GM19043 (cell line): ENCODE data around the gene CCDC107.
"Not testable (repeated sequence)": the region's sequence is repeated elsewhere in the genome, so short reads cannot be mapped to it uniquely, and the experiment has no call there.

Source experiments
- ATAC-seq: cut with Tn5 transposase; IDR thresholded peaks from one replicate; pipeline ENCODE4 v1.9.1; 2021; ENCODE audit warnings: low read depth; ENCODE audit not compliant: unreplicated experiment

Gene CCDC107

GRCh38 chr9:35658137-35658967, at the start of gene CCDC107:
CCDC107 (plus strand) TSS chr9:35658292; CDS start chr9:35658380, 88 bp downstream.
- peak; percentile 48 for ATAC-seq

GRCh38 chr9:35609001-35609819, 48.9 kb upstream of the CCDC107 start:
- no peak for ATAC-seq

- ATAC-seq, result no peak
These were observed 48.3 kb upstream of the CCDC107 start for GRCh38 chr9:35609820-35610163.

GRCh38 chr9:35611230-35611797, 46.8 kb upstream of the CCDC107 start:
- no peak for ATAC-seq

- not testable (repeated sequence) for ATAC-seq
These were observed 46.0 kb upstream of the CCDC107 start for GRCh38 chr9:35612066-35612465.

- no peak for ATAC-seq
These were observed 45.2 kb upstream of the CCDC107 start for GRCh38 chr9:35612843-35613242.

GRCh38 chr9:35615981-35616680, 42.0 kb upstream of the CCDC107 start:
- no peak for ATAC-seq

GRCh38 chr9:35616681-35617459, 41.2 kb upstream of the CCDC107 start:
- no peak for ATAC-seq

- no peak for ATAC-seq
These were observed 40.5 kb upstream of the CCDC107 start for GRCh38 chr9:35617548-35617947.

- ATAC-seq, result no peak
These were observed 39.8 kb upstream of the CCDC107 start, which contains the start of gene CD72 for GRCh38 chr9:35618325-35618727. CD72 (minus strand) TSS chr9:35618413; CDS start chr9:35618303, 110 bp downstream.

- peak; percentile 52 for ATAC-seq
These were observed 39.0 kb upstream of the CCDC107 start for GRCh38 chr9:35618854-35619799.

GRCh38 chr9:35619800-35620158, 38.3 kb upstream of the CCDC107 start:
- peak; percentile 50 for ATAC-seq

GRCh38 chr9:35627575-35627974, 30.5 kb upstream of the CCDC107 start:
- ATAC-seq, result no peak

- no peak for ATAC-seq
These were observed 29.6 kb upstream of the CCDC107 start for GRCh38 chr9:35628389-35628991.

GRCh38 chr9:35629597-35629996, 28.5 kb upstream of the CCDC107 start:
- ATAC-seq, result no peak

- ATAC-seq, result no peak
These were observed 22.4 kb upstream of the CCDC107 start for GRCh38 chr9:35635730-35636129.

- no peak for ATAC-seq
These were observed 21.8 kb upstream of the CCDC107 start for GRCh38 chr9:35636135-35636876.

- not testable (repeated sequence) for ATAC-seq
These were observed 21.2 kb upstream of the CCDC107 start for GRCh38 chr9:35636877-35637246.
